Measurements from ENCODE around the gene DPP6.

Gene DPP6

DNA sequence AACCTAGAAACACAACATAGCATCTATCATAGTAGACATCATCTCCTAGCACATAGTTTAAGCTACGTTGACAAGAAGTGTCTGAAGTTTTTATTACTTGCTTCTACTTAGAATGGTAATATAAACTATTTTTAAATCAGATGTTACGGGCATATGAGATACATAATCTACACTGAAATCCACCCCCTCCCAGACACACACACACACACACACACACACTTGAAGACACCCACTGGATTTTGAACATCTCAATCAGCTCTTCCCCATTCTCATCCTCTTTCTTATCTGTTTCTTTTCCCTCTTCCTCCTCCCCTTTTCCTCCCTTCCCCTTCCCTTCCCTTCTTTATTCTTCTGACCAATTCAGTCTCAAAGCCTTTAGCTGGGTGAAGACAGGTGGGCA is 774.8 kb downstream of the DPP6 start:
- no peak for DNase-seq (ENCODE audit: low spot score)

DNA sequence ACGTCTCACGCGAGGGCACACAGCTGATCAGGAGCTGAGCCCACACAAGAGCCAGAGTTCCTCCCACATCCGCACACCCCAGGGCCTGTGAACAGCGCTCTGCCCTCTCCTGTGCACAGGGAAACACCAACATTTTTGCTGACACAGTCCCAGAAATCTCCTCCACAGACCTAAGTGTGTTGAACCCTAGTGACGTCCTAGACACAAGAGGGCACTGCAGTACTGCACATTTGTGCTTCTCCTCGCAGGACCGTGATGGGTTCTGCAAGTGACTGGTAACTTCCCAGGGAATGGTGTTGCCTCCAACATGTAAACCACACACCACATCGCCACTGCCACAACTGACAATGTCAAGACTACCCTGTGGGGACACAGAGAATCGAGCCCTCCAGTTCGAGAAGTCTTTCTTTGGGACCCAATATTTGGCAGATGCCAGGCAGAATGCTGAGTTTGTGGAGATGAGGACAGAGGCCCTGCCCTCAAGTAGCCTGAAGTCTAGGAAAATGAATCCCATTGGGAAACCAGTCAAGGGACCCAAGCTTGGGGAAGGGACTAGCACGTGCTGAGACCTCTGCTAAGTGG is 780.5 kb downstream of the DPP6 start:
- DNase-seq (ENCODE audit: low spot score): no peak

DNA sequence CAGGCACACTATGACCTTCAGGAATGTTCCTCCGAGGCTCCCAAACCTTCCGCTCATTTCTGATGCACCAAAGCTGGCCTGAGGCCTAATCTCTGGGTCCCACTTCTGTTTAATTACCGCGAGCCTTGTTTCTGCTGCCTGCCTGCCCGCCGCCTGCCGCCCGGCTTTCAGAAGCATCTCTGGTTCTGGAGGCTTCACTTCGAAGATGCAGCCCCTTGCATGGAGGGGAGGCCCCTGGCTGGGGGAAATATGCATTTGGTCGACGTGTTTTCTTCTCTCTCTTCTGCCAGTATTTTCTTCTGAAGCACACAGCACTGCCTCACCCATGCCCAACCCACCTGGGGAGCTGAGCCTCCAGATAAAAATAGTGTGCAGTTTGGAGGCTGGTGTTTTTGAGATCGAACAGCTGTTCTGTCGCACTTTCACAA is 783.8 kb downstream of the DPP6 start:
- no peak for DNase-seq (ENCODE audit: low spot score)

- no peak for DNase-seq (ENCODE audit: low spot score)
These were observed 784.9 kb downstream of the DPP6 start for GRCh38 chr7:154837087-154837486.

DNA sequence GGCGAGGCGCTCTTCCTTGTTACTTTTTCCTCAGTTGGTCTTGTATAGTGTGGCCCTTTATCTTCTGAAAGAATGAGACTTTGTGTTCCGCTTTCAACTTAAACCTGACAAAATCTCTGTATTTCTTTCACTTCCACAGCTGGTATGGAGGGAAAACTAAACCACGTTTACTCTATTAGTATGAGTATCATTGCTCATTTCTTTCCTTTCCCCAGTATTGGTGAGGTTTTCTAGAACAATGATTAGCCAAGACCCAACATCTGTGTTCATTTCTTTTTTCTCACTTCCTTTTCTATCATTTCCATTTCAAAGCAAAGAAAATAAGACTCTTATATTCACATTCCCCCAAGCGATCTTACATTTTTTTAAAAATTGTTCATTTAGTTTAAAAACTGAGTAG is 785.4 kb downstream of the DPP6 start:
- DNase-seq (ENCODE audit: low spot score): no peak

GRCh38 chr7:154840086-154840485 is 787.9 kb downstream of the DPP6 start:
- DNase-seq (ENCODE audit: low spot score): no peak

DNA sequence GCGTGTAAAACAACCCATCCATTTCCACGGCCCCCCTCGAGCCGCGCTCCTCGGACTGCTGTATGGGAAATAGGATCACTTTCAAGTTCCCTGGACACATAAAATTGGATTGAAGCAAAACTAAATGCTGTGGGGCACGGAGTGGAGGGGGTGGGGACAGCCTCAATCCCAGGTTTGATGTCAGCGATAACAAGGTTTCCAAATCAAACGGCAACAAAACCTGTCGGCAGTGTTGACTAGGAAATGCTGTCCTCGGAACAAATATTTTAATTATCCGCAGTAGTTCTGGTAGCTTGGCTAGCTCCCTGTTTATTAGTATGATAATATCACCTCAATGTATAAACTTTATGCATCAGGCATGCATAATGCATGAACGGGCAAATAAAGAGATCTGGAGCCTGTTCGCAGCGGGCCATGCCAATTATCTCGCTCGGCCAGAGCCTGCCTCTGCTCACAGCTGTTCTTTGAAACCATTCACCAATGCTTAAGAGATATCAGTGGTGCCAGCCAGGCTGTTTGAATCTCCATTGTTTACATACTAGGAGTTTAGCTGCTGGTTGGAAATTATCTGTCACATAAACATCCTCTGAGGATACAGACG is 789.6 kb downstream of the DPP6 start:
- DNase-seq (ENCODE audit: low spot score): no peak

- no peak for DNase-seq (ENCODE audit: low spot score)
These were observed 790.4 kb downstream of the DPP6 start for GRCh38 chr7:154842591-154842990.

GRCh38 chr7:154843670-154844237 is 791.6 kb downstream of the DPP6 start:
- DNase-seq (ENCODE audit: low spot score): no peak

DNA sequence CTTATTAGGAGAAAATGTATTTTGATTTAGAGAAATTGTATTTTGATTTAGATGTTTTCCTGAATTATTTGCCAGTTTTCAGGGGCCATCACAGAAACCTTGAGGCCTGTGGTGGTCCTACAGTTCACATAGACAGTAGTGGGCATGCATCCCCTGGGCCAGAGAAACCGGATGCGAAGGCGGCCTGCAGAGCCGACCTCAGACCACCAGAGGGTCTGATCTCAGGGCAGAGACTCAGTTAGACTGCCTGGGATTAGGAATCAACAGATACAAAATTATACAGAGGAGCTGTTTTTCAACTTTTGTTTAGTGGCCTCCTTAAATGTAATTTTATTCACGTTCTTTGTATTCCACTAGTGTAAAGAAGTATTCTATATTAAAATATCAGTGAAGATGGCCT is 792.3 kb downstream of the DPP6 start:
- no peak for DNase-seq (ENCODE audit: low spot score)

DNA sequence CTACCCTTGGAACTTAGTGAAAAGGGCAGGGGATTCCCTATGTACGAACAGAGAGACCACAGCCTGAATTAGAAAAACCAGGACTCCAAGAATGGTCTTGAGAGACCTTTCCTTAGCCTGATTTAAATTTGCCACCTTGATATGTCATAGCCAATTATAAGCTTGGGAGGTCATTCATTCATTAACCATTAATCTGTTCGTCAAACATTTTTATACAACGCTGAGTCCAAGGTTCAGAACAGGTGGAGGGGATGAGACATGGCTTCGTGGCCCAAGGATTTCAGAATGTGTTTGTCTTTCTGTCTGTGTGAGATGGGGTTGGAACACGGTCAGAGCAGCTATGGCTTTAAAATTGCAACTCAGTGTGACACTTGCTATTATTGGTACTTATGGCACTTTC is 792.8 kb downstream of the DPP6 start:
- DNase-seq (ENCODE audit: low spot score): no peak

GRCh38 chr7:154848464-154848863 is 796.3 kb downstream of the DPP6 start:
- no peak for DNase-seq (ENCODE audit: low spot score)

GRCh38 chr7:154852205-154852604 is 800.0 kb downstream of the DPP6 start:
- no peak for DNase-seq (ENCODE audit: low spot score)

GRCh38 chr7:154853063-154853726 is 801.0 kb downstream of the DPP6 start:
- no peak for DNase-seq (ENCODE audit: low spot score)

- DNase-seq (ENCODE audit: low spot score): no peak
These were observed 801.5 kb downstream of the DPP6 start for GRCh38 chr7:154853727-154854095.

- DNase-seq (ENCODE audit: low spot score): no peak
These were observed 802.6 kb downstream of the DPP6 start for GRCh38 chr7:154854836-154855235.

DNA sequence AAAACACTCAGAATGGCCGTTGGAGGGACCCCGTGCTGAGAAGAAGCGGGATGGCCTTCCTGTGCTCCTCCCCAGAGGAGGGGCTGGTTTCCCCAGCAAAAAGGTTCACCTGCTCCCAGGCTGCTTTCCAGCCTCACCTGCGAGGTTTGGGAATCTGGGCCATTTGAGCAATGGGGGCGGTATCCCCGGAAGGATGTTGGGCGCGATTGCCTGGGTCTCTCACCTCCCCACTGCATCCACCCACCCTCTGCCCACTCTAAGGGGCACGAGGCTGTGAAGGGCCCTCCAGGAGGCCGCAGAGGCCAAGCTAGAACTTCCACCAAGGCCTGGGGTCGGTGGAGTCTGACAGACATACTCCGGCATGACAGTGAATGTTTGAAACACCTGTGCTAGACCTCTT is 803.2 kb downstream of the DPP6 start:
- DNase-seq (ENCODE audit: low spot score): no peak

DNA sequence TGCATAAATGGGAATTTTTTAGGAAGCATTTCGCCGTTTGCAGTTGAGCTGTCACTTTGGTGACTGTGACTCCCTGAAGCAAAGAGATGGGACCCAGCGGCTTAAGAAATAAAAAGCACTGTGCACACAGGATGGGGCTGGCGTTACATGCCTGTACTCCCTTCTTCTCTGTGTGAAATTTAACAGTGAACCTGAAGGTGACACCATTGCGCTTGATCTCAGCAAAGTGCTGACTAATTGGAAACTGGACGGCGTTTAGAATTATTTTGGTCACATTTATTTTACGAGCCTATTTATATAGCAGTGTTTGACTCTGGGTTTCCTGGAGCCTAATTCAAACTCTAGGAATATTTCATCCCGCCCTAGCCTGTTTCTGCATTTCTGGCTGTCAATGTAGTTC is 804.5 kb downstream of the DPP6 start:
- DNase-seq (ENCODE audit: low spot score): no peak

DNA sequence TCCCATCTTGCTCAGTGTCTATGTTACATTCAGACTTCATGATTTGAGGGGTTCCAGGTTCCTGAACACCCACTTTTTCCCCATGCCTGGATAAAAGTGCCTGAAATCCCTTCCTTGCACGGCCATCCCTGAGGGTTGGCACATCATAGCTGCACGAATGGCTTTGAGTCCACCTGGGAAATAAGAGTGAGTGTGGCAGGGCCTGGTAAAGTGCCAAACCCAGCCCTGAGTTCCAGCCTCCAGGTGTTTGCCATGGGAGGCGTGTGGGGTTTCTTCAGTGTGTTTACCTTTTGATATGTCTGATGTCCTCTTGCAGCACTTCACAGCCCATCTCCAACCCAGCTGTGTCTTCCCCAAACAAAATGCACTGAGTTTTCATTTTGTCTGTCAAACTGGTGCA is 805.0 kb downstream of the DPP6 start:
- DNase-seq (ENCODE audit: low spot score): no peak

GRCh38 chr7:154857728-154858681 is 805.8 kb downstream of the DPP6 start:
- DNase-seq (ENCODE audit: low spot score): no peak

- DNase-seq (ENCODE audit: low spot score): no peak
These were observed 806.8 kb downstream of the DPP6 start for GRCh38 chr7:154858836-154859537.

Measured in hematopoietic multipotent progenitor cell treated with erythropoietin and hydrocortisone succinate and interleukin-3 and kit ligand, for 15 days (in vitro differentiated cells).